Measurements from ENCODE around the gene KRT15. TPM values are rescaled to one million over a fixed set of nuclear protein-coding genes. Genes with fewer than 3 reads are reported as not detected.
A peak's percentile ranks its signal among the peaks of the same experiment; 100 is the strongest.

KRT15 gene
- total and polyA plus RNA-seq, 2 of the 4 experiments (the other 2 are of a cell fraction), result 2.9 to 5.3 TPM

DNA sequence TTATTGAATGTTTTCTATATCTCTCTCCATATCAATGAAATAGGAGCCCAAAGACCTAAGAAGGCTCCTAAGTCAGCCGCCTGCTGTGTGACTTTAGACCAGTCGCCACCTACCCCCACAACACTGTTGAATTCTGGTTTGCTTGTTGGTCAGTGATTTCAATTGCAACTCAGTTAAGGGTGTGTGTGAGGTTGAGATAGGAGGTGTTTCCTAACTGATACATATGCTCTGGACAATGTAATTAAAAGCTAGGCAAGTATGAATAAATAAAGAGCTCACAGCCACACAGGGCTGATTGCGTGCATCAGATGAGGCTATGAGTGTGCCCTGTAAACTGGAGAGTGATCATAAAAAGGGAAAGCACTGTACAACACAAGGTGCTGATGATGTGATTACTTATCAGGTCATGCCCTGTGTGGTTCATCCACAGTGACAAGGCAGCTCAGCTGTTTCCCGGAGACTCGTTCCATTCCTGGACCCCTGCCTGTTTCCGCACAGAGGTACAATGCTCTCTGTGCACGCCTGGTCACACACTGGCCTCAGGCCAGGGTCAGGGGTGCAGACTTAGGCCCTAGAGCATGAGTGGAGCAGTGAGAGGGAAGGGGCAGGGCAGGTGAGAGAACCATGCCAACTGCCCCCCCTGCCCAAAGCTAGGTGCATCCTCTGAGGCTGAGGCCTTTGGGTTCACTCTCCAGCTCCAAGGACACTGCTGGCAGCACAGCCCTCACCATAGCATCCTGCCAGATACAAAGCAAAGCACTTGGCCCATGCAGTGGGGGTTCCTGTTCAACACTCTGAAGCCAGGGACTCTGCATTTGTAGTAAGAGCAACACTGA lies 34.5 kb downstream of the KRT15 start (continued):
- no peak for TF ChIP-seq FOS (IDR thresholded peaks at IDR 0.05; ENCODE audit: low read depth, low read length)

DNA sequence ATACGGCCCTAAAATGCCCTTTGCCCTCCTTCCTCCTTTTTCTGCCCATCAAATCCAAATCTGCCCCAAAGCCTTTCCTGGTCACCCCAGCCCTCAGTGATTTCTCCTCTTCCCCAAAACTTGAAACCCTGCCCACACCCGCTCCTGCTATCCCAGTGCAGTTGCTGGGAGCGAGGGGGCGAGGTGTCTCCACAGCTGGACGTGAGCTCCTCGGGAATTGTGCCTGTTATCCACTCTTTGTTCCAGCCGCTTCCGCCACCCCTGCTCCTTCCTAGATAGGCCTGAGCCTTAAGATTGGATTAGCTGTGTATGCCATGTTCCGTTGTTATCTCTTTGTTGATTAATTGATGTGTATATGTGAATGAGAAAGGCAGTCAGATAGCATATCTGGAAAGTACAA lies 35.2 kb downstream of the KRT15 start:
- Histone ChIP-seq H3K9me3 (ENCODE audit: control insufficient read depth, insufficient read depth, low read length) (no peaks in the 10 kb centered on the region), H3K4ac (ENCODE audit: low read depth, low read length) (no peak overlapping the region), H3K23ac (ENCODE audit: low read depth, low read length) (no peak overlapping the region), H2AFZ (replicated peaks; ENCODE audit: low read length, poor library complexity) (peak overlapping the region; percentile 17), H3K4me3 (ENCODE audit: insufficient read depth, low read depth, low read length) (no peak overlapping the region), H2BK5ac (ENCODE audit: low read depth, low read length, poor library complexity, severe bottlenecking) (no peak overlapping the region), H2BK20ac (ENCODE audit: low read depth, low read length) (no peak overlapping the region), H4K91ac (ENCODE audit: insufficient read depth, low read depth, low read length) (no peak overlapping the region), H3K14ac (replicated peaks; ENCODE audit: low read depth, low read length) (no peak overlapping the region), H3K18ac (ENCODE audit: low read depth, low read length) (no peak overlapping the region), H3K79me1 (ENCODE audit: low read depth in 1 of 2, low read length in 2 of 2) (no peaks in the 10 kb centered on the region), H4K8ac (ENCODE audit: low read depth in 2 of 2, low read length in 2 of 2) (no peak overlapping the region), H4K5ac (ENCODE audit: low read depth, low read length) (no peak overlapping the region), H2AK9ac (replicated peaks; ENCODE audit: low read depth, low read length, poor library complexity) (no peak overlapping the region), H3K4me2 (ENCODE audit: low read depth, low read length) (no peak overlapping the region), H2BK15ac (ENCODE audit: low read depth, low read length) (no peak overlapping the region), H3K4me1 (ENCODE audit: control insufficient read depth, insufficient read depth, low read length) (no peaks in the 10 kb centered on the region), H3K36me3 (ENCODE audit: control insufficient read depth, insufficient read depth, low read length) (no peaks in the 10 kb centered on the region), H3K56ac (ENCODE audit: extremely low read depth, insufficient read depth, low read length) (no peak overlapping the region), H3K9ac (ENCODE audit: low read depth, low read length) (no peak overlapping the region), H2AK5ac (ENCODE audit: low read depth, low read length) (no peak overlapping the region), H3K27me3 (ENCODE audit: control insufficient read depth, insufficient read depth, low read length) (peaks cover 9% of the 10 kb centered on the region; the same call in 1 of the 2 replicates), H4K20me1 (ENCODE audit: insufficient read depth, low read length) (no peaks in the 10 kb centered on the region), H3K27ac (ENCODE audit: insufficient read depth, low read length) (no peak overlapping the region), H3K9me1 (ENCODE audit: insufficient read depth, low read length) (no peaks in the 10 kb centered on the region), H2BK120ac (ENCODE audit: low read depth, low read length) (no peak overlapping the region)
- DNase-seq (no peak), ATAC-seq (ENCODE audit: low read depth) (no peak)
- TF ChIP-seq FOS (IDR thresholded peaks at IDR 0.05; ENCODE audit: low read depth, low read length), result no peak
- TF ChIP-seq CHD1 (IDR thresholded peaks at IDR 0.05; ENCODE audit: low read depth, low read length), result no peak
- TF ChIP-seq BHLHE40 (IDR thresholded peaks at IDR 0.05; ENCODE audit: low read depth, low read length), result no peak
- TF ChIP-seq, protein P1, sequence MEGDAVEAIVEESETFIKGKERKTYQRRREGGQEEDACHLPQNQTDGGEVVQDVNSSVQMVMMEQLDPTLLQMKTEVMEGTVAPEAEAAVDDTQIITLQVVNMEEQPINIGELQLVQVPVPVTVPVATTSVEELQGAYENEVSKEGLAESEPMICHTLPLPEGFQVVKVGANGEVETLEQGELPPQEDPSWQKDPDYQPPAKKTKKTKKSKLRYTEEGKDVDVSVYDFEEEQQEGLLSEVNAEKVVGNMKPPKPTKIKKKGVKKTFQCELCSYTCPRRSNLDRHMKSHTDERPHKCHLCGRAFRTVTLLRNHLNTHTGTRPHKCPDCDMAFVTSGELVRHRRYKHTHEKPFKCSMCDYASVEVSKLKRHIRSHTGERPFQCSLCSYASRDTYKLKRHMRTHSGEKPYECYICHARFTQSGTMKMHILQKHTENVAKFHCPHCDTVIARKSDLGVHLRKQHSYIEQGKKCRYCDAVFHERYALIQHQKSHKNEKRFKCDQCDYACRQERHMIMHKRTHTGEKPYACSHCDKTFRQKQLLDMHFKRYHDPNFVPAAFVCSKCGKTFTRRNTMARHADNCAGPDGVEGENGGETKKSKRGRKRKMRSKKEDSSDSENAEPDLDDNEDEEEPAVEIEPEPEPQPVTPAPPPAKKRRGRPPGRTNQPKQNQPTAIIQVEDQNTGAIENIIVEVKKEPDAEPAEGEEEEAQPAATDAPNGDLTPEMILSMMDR (conservative IDR thresholded peaks at IDR 0.05; ENCODE audit: low read depth, low read length), result no peak
- TF ChIP-seq CEBPB (IDR thresholded peaks at IDR 0.05; ENCODE audit: low read depth, low read length), result no peak
- TF ChIP-seq RFX5 (IDR thresholded peaks at IDR 0.05; ENCODE audit: low read depth, low read length), result no peak
- BruUV-seq (replicated peaks), result no TSS peak
- intact Hi-C loops (cut with micrococcal nuclease), result no loop called here
- POLR2A ChIA-PET (ENCODE audit: unreplicated experiment), result no interaction called here
- CTCF ChIA-PET, result no interaction called here
- 80% methylated on average over 1 of the region's 9 CpGs; no CpG with 5 or more reads in 1 of the 2 experiments for WGBS, 2 experiments (ENCODE audit: extremely low coverage in 2 of 2, insufficient read length in 1 of 2)
- dilution Hi-C loops (cut with HindIII; ENCODE audit: low sequenced_read_pairs, unreplicated experiment), result no loop called here
- in situ Hi-C loops (cut with MboI; ENCODE audit: low sequenced_read_pairs), result no loop called here
